NCI-H146 (cell line): ENCODE data around the gene CSF1.
A peak's percentile ranks its signal among the peaks of the same experiment; 100 is the strongest.

Experiments used
- DNase-seq: peaks from one replicate; lab custom pipeline; 2025; lab: John Stamatoyannopoulos, UW

Gene CSF1

DNA sequence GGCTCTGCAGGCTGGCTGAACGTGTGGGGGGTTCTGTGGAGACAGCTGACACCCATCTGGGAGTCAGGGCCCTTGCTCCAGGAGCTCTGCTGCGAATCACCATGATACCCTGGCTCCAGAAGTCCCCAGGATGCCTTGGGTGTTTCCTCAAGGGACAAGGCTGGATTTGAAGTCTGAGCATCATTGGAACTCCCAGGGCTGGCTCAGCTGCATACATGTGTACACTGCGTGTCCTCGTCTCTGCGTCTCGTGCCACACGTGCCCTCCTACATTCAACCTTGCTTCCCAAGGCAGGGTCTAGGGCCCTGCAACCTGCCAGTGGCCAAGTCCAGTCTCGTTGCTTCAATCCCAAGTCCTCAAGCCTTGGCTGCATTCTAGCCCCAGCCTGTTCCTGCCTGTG is 11.7 kb downstream of the CSF1 start:
- no peak for DNase-seq

DNA sequence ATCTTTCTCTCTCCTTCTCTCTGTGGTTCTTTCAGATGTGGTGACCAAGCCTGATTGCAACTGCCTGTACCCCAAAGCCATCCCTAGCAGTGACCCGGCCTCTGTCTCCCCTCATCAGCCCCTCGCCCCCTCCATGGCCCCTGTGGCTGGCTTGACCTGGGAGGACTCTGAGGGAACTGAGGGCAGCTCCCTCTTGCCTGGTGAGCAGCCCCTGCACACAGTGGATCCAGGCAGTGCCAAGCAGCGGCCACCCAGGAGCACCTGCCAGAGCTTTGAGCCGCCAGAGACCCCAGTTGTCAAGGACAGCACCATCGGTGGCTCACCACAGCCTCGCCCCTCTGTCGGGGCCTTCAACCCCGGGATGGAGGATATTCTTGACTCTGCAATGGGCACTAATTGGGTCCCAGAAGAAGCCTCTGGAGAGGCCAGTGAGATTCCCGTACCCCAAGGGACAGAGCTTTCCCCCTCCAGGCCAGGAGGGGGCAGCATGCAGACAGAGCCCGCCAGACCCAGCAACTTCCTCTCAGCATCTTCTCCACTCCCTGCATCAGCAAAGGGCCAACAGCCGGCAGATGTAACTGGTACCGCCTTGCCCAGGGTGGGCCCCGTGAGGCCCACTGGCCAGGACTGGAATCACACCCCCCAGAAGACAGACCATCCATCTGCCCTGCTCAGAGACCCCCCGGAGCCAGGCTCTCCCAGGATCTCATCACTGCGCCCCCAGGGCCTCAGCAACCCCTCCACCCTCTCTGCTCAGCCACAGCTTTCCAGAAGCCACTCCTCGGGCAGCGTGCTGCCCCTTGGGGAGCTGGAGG is 12.7 kb downstream of the CSF1 start:
- peak; percentile 69 for DNase-seq

DNA sequence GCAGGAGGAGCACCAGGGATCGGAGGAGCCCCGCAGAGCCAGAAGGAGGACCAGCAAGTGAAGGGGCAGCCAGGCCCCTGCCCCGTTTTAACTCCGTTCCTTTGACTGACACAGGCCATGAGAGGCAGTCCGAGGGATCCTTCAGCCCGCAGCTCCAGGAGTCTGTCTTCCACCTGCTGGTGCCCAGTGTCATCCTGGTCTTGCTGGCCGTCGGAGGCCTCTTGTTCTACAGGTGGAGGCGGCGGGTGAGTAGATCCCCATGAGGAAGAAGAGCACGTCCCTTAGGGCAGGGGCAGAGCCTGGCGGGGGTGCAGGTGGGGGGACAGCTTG is 13.3 kb downstream of the CSF1 start:
- DNase-seq: peak; percentile 48

DNA sequence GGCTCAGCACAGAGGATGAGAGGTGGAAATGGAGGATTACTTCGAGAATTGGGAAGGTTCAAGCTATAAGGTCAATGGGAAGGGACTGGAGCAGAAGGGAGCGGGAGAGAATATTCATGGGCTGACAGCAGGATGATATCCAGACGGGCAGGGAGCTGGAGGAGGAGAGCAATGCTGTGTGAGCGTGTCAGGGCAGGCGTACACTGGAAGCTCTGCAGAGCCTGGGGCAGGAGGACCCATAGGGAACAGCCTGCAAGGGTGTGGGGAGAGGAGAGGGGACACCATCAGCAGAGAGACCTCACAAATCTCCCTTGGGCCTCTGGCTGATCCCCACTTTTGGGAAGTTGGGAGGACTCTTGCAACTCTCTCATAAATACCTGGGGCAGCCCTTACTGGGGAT is 13.7 kb downstream of the CSF1 start:
- peak; percentile 19 for DNase-seq

DNA sequence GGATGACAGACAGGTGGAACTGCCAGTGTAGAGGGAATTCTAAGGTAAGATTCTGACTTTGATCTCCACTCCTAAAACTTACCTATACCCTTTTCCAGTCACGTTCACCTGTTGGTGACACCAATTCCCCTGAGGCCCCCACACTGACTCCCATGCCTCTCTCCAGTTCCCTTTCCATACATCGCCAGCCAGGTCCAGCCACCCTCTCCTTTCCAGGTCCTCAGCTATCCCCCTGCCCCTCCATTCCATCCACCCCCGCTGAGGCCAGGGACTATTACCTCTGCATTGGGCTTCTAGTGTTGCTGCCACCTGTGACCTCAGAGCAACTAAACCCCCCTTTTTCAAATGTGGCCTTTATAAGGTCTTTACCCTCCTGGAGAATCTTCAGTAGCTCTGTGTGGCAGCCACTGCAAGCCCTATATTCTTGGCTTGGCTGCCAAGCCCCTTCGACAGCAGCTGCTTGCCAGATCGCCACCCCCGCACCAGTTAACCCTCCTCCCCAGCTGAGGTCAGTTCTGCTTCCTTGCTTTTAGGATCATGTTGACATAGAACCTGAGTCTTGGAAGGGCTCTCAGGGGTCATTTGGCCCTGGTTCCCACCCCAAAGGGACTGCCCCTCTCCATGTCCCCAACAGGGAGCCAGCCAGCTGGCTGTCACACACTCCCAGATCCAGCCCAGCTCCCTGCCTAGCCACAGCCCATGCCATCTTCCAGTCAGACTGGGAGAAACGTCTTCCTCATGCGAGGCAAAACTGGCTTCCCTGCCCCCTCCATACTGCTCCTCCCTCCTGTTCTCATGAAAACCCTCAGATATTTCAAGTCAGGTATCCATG is 14.7 kb downstream of the CSF1 start:
- DNase-seq: no peak

DNA sequence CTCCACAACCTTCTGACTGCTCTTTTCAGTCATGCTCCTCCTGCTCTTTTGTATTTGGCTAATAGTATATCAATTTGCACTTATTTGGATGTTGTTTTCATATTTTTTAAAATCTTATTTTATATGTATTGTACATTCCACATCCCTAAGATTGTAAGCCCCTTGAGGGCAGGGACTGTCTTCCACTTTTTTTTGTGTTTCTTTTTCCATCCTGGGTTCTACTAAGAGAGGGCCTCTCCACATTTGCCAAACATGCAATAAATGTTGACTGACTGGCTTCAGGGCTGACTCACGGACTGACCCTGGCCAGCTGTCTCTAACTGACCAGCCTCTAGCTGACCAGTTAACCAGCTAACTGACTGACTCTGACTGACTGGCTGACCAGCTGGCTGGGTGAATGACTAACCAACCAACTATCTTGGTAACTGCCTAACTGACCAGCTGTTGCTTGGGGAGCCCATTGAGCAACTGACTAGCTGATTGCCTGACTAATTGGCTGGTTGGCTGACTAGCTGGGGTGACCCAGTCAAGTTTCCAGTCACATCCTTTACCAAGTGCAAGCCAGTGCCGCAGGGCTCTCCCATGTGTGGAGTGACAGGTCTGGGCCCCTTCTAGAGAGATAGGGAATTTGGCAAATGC is 16.1 kb downstream of the CSF1 start:
- DNase-seq: no peak

DNA sequence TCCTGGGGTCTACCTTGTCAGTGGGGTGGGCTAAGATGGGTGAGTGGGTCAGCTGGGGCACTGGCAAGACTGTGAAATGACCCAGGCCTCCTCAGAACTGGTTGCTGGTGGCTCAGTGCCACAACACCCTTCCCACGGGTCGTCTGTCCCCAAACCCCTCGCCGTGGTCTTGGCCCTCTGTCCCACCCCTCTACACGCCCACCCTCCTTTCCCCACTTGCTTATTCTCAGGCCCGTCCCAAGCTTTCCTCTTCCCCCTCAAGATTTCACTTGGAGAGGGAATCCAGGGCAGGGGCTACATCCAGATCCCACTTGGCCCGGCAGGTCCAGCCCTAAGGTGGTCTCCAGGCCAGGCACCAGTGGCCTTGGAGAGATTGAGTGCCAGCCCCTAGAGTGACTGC is 16.7 kb downstream of the CSF1 start:
- DNase-seq: no peak

DNA sequence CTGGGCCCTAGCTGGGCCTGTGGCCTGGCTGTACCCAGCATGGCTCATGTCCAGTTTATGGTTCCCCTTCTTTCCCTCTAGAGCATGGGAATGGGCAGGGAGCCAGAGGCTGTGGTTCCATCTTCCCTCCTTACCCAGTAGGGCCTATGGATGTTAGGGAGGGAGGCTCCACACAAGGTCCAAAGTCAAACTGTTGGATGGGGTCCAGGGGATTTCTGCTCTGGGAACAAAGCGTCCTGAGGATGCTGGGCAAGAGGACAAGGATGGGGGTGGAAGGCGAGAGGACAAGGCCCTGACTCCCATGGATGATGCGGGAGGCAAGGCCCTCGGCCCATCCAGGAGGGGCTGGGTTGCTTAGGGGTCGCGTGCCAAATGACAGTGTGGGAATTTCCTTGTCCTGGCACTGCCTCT is 17.3 kb downstream of the CSF1 start:
- DNase-seq: no peak

DNA sequence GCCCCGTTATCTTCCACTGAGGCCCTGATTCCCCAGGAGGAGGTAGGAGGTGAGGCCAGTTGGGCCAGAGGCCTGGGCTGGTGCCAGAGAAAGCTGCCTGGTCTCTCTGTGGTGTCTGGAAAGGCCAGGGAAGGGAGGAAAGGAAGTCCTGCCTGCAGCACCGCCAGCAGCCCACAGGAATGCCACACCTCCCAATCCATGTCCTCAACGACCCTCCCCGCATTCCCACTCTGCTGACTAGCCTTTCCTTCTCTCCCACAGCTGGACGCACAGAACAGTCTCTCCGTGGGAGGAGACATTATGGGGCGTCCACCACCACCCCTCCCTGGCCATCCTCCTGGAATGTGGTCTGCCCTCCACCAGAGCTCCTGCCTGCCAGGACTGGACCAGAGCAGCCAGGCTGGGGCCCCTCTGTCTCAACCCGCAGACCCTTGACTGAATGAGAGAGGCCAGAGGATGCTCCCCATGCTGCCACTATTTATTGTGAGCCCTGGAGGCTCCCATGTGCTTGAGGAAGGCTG is 18.0 kb downstream of the CSF1 start:
- no peak for DNase-seq

DNA sequence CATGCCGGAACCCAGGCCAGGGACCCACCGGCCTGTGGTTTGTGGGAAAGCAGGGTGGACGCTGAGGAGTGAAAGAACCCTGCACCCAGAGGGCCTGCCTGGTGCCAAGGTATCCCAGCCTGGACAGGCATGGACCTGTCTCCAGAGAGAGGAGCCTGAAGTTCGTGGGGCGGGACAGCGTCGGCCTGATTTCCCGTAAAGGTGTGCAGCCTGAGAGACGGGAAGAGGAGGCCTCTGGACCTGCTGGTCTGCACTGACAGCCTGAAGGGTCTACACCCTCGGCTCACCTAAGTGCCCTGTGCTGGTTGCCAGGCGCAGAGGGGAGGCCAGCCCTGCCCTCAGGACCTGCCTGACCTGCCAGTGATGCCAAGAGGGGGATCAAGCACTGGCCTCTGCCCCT is 18.5 kb downstream of the CSF1 start:
- no peak for DNase-seq

DNA sequence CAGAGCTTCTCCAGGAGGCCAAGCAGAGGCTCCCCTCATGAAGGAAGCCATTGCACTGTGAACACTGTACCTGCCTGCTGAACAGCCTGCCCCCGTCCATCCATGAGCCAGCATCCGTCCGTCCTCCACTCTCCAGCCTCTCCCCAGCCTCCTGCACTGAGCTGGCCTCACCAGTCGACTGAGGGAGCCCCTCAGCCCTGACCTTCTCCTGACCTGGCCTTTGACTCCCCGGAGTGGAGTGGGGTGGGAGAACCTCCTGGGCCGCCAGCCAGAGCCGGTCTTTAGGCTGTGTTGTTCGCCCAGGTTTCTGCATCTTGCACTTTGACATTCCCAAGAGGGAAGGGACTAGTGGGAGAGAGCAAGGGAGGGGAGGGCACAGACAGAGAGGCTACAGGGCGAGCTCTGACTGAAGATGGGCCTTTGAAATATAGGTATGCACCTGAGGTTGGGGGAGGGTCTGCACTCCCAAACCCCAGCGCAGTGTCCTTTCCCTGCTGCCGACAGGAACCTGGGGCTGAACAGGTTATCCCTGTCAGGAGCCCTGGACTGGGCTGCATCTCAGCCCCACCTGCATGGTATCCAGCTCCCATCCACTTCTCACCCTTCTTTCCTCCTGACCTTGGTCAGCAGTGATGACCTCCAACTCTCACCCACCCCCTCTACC is 19.1 kb downstream of the CSF1 start:
- DNase-seq: no peak

DNA sequence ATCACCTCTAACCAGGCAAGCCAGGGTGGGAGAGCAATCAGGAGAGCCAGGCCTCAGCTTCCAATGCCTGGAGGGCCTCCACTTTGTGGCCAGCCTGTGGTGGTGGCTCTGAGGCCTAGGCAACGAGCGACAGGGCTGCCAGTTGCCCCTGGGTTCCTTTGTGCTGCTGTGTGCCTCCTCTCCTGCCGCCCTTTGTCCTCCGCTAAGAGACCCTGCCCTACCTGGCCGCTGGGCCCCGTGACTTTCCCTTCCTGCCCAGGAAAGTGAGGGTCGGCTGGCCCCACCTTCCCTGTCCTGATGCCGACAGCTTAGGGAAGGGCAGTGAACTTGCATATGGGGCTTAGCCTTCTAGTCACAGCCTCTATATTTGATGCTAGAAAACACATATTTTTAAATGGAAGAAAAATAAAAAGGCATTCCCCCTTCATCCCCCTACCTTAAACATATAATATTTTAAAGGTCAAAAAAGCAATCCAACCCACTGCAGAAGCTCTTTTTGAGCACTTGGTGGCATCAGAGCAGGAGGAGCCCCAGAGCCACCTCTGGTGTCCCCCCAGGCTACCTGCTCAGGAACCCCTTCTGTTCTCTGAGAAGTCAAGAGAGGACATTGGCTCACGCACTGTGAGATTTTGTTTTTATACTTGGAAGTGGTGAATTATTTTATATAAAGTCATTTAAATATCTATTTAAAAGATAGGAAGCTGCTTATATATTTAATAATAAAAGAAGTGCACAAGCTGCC is 19.8 kb downstream of the CSF1 start:
- no peak for DNase-seq

DNA sequence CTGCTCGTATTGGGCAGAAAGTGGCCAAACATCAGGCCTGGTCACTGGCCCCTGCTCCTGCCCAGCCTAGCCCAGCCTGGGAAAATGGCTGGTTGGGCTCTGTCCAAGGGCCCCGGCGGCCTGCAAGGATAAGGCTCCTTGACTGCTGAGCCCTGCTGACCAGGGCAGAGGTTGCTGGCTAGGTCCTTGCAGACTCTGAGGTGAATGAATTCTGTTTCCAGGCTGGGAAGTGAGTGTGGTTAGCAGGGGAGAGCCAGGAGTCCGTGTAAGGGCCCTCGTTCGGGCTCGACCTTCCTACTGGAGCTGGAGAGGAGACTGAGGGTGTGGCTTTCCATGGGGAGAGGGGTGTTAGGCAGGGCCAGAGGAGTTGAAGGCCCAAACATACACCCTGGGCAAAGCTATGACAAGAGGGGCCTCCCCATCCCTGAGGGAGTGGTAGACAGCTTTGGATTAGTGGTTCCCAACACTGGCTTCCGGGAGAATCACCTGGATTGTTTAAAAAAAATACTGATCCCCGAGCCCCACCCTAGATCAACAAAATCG is 20.6 kb downstream of the CSF1 start:
- peak; percentile 86 for DNase-seq

DNA sequence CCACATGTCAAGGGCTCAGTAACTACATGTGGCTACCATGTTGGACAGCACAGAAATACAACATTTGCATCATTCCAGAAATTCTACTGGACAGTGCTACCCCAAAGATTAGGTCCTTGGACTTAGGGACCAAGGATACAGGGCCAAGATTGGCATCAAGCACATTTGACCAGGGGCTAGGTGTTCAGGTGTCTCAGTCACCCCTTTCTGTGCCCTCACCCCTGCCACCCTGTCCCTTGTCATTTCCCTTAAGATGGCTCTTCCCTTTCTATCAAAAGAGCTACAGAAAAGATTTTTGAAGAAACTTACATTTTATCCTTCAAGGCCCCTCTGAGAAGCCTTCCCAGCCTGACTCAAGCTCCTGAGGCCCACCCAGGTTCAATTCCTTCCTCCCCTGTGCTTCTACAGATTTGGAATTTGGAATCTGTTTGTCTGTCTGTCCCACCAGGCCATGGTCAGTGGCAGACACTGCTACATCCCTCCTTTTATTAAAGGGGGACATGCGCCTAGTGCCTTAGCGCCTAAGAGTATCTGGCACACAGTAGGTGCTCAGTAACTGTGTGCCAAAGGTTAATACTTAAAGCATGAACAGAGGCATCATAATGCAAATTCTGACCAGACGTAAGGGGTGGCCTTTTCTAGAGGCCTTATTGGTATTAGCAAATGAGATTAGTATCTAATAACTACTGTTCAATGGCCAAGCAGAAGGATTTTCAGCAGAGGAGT is 21.4 kb downstream of the CSF1 start:
- DNase-seq: no peak

DNA sequence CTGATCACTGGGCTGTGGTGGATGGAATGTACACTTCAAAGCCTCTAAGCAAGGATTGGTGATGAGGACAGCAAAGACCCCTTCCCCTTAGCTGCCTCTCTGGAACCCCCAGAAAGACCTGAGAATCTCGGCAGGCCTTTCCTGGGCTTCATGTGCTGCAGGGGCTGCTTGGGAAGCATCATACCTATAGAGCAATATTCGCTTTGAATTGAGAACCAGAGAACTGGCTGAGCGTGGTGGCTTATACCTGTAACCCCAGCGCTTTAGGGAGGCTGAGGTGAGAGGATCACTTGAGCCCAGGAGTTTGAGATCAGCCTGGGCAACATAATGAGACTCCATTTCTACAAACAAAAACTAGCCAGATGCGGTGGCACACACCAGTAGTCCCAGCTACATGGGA is 22.0 kb downstream of the CSF1 start:
- DNase-seq: no peak

DNA sequence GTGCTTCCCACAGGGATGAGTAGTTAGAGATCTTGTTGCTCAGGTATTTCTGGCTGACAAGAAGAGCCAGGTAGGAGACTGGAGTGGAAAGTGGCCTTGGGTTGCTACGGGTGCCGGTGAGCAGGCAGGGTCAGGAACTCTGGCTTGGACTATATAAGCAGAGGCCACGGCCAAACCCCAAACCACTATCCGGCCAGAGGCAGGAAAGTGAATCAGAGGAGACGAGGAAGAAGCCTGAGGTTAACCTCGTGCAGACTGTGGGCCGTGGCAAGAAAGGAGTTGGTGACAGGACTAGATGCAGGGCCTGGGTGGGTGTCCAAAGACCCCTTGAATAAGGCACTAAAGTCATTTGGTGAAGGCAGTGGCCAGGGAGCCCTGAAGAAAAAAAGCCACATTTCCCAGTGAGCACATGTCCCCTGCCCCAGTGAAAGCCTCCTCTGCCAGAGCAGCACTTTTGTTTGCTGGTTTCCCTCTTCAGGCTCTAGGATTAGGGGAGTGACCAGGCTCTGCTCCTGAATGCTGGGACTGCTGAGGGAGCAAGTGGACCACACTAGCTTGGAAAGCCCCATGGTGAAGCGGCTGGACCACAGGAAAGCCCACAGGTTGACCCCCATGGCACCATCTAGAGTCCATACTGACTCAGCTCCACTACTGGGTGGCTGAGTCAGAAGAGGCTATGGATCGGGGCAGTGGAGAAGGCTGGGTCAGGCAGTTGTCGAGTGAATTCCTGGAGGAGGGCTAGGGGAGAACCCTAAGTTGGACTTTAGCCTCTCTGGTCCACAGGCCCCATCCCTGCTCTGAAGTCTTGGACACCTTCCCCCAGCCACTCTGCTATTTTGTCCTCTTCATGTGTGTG is 23.4 kb downstream of the CSF1 start:
- no peak for DNase-seq

DNA sequence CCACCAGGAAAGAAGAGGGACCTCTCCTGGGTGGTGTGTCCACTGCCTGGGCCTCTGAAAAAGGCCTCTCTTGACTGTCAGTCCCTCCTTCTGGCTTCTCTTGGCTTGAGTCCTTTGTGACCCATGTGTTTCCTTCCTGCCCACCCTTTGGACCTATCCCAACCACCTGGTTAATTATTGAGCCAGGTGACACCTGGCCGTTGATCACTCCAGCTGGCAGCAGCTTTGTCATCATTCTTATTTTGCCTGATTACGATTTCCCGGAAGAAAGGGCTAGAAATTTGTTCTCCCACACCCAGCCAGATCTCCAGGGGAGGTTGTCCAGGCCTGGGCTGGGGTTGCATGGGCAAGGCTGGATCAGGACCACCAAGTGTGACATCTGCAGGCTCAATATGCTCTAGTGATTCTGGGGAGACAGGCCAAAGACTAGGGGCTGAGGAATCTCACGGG is 24.8 kb downstream of the CSF1 start:
- peak; percentile 88 for DNase-seq

DNA sequence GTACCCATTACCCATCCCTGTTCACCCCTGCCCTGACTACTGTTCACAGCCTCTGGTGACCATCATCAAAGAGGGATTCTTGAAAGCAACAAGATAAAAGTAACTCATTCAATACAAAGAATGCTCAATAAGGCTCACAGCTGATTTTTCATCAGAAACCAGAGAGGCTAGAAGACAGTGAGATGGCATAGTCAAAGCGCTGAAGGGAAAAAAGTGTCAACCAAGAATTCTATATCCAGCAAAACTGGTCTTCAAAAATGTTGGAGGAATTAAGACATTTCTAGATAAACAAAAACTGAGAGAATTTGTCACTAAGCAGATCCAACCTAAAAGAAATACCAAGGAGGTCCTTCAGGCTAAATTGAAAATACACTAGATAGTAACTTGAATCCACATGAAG is 27.1 kb downstream of the CSF1 start:
- no peak for DNase-seq

DNA sequence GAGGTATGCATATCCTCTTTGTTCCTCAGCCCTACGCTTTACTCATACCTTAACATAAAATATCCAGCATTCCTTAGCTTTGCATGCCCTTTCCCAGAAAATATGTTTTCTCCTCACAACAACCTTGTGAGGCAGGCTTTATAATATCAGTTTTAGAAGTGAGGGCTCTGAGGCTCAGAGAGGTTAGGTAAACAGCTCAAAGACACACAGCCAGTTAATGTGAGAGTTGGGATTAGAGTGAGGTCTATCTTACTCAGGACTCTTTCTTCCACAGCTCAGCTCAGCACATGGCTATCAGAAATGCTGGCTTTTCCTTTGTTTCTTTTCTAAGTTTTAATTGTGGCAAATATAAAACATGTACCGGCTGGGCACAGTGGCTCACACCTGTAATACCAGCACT is 27.9 kb downstream of the CSF1 start:
- no peak for DNase-seq

DNA sequence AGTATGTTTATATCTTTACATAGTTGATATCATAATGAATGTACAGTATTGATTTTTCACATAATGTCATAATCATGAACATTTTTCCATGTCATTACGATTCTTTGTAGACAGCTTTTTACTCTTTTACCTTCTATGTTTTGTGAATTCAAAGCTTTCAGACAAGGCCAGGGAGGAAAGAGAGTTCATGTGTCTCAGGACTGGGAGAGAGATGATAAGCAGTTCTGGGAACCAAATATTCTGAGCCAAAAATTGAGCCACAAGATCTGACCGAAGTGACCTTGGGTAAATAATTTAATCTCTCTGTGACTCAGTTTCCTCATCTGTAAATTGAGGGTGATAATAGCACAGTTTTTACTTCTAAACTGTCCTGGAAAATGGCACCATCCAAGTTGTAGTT is 31.8 kb downstream of the CSF1 start:
- no peak for DNase-seq
